ENCODE measurements around the gene SPEN.

DNA sequence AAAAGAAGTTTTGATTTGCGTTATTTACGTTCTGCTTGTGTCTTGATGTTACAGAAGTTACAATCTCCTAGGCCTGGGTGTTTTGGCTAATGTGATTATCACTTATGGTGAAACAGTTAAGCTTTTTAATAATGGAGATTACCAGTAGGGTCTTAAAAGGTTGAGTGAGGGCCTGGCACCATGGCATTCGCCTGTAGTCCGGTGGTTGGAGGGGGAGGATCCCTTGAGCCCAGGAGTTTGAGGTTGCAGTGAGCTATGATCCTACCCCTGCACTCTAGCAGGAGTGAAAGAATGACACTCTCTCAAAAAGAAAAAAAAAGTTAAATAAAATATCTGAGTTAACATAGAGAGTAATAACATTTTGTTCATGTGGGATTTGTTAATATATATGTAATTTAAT is 8.8 kb upstream of the SPEN start:
- TF ChIP-seq, protein P1, sequence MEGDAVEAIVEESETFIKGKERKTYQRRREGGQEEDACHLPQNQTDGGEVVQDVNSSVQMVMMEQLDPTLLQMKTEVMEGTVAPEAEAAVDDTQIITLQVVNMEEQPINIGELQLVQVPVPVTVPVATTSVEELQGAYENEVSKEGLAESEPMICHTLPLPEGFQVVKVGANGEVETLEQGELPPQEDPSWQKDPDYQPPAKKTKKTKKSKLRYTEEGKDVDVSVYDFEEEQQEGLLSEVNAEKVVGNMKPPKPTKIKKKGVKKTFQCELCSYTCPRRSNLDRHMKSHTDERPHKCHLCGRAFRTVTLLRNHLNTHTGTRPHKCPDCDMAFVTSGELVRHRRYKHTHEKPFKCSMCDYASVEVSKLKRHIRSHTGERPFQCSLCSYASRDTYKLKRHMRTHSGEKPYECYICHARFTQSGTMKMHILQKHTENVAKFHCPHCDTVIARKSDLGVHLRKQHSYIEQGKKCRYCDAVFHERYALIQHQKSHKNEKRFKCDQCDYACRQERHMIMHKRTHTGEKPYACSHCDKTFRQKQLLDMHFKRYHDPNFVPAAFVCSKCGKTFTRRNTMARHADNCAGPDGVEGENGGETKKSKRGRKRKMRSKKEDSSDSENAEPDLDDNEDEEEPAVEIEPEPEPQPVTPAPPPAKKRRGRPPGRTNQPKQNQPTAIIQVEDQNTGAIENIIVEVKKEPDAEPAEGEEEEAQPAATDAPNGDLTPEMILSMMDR (IDR thresholded peaks at IDR 0.05), result no peak
- no peak for TF ChIP-seq ZFX (IDR thresholded peaks at IDR 0.05; ENCODE audit: borderline replicate concordance)

All from 22Rv1 (cell line).